HG03135 (cell line): ENCODE data around the gene MEIKIN.

Source experiments
- ATAC-seq: cut with Tn5 transposase; IDR thresholded peaks from one replicate; pipeline ENCODE4 v1.9.1; 2021; ENCODE audit warnings: mild to moderate bottlenecking, moderate library complexity; ENCODE audit not compliant: unreplicated experiment

Gene MEIKIN

GRCh38 chr5:131945551-131946168 is at the start of gene MEIKIN:
TSS of gene MEIKIN (minus strand) at chr5:131945663. CDS start at chr5:131945505, 158 bp downstream.
- ATAC-seq = no peak

- ATAC-seq = no peak
These were observed 49.2 kb upstream of the MEIKIN start for GRCh38 chr5:131994533-131995226.

GRCh38 chr5:131994090-131994489 is 48.6 kb upstream of the MEIKIN start:
- ATAC-seq = no peak

GRCh38 chr5:131993676-131994075 is 48.2 kb upstream of the MEIKIN start:
- ATAC-seq = no peak

GRCh38 chr5:131992370-131992769 is 46.9 kb upstream of the MEIKIN start:
- no peak for ATAC-seq

- ATAC-seq = no peak
These were observed 46.3 kb upstream of the MEIKIN start for GRCh38 chr5:131991593-131992324.

GRCh38 chr5:131990716-131991115 is 45.3 kb upstream of the MEIKIN start:
- ATAC-seq = no peak

- ATAC-seq = no peak
These were observed 43.1 kb upstream of the MEIKIN start for GRCh38 chr5:131988601-131989000.

GRCh38 chr5:131987251-131987650 is 41.8 kb upstream of the MEIKIN start:
- ATAC-seq = no peak

- no peak for ATAC-seq
These were observed 40.9 kb upstream of the MEIKIN start for GRCh38 chr5:131986161-131986912.

- ATAC-seq = no peak
These were observed 39.6 kb upstream of the MEIKIN start for GRCh38 chr5:131984956-131985665.

GRCh38 chr5:131983244-131983771 is 37.8 kb upstream of the MEIKIN start:
- ATAC-seq = no peak

- ATAC-seq = no peak
These were observed 36.1 kb upstream of the MEIKIN start for GRCh38 chr5:131981516-131981915.

GRCh38 chr5:131980696-131981095 is 35.2 kb upstream of the MEIKIN start:
- no peak for ATAC-seq

GRCh38 chr5:131979816-131980215 is 34.4 kb upstream of the MEIKIN start:
- no peak for ATAC-seq

- no peak for ATAC-seq
These were observed 31.7 kb upstream of the MEIKIN start for GRCh38 chr5:131977212-131977604.

GRCh38 chr5:131976414-131977211 is 31.1 kb upstream of the MEIKIN start:
- no peak for ATAC-seq

- ATAC-seq = no peak
These were observed 29.7 kb upstream of the MEIKIN start for GRCh38 chr5:131974956-131975726.

GRCh38 chr5:131974622-131974955 is 29.1 kb upstream of the MEIKIN start:
- ATAC-seq = no peak
